HG02840 (cell line): ENCODE data around the gene ZBTB7A.

Source experiments
- ATAC-seq: cut with Tn5 transposase; IDR thresholded peaks from one replicate; pipeline ENCODE4 v1.9.1; 2021; ENCODE audit warnings: mild to moderate bottlenecking, moderate library complexity, moderate number of reproducible peaks; ENCODE audit not compliant: unreplicated experiment, low FRiP score

ZBTB7A gene

DNA sequence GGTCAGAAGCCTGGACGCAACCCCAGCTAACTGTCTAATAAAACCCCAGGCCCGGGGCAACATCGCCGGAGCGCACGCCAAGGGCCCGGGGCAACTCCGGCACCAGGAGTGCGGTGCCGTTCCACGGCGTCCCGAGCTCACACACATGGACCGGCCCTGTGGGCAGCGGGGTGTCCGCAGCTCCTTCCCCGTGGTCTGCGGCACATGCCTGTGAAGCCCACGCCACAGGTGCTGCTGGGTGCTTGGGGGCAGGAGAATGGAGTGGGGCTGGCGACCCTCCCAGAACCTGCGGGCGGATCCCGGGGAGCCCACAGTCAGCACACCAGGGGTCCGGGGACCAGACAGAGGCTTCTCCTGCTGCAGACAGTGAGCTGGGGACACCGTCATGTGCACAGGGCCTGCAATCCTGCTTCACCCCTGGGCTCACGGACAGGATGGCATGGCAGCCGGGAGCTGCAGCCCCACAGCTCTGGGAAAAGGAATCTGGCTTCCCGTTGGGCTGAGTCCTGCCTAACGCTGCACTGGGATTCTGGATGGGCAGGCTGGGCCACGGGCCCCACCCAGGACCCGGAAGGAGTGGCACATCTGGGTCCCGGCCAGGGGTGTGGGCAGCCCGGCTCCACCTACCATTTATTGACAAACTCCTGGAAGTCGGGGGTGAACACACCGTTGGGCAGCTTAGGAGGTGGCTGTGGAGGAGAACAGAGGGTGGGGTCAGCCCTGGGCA is 28.2 kb upstream of the ZBTB7A start:
- no peak for ATAC-seq

DNA sequence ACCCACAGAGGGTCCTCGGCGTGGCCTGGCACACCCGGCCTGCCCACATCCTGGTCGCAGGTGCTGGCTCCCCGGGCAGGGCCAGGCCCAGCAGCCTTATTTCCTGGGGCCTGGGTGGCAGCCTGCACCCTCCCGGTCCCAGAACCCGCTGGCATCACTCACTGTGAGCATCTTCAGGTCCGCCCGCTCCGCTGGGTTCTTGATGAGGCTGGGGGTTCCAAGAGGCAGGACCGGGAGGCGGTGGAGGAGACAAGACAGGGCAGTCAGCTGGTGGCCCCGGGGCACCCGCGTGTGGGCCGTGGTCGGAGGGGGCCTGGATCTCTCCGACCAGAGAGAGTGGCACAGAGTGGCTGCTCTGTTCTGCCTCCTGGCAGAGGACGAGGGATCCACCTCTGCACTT is 27.6 kb upstream of the ZBTB7A start:
- no peak for ATAC-seq

DNA sequence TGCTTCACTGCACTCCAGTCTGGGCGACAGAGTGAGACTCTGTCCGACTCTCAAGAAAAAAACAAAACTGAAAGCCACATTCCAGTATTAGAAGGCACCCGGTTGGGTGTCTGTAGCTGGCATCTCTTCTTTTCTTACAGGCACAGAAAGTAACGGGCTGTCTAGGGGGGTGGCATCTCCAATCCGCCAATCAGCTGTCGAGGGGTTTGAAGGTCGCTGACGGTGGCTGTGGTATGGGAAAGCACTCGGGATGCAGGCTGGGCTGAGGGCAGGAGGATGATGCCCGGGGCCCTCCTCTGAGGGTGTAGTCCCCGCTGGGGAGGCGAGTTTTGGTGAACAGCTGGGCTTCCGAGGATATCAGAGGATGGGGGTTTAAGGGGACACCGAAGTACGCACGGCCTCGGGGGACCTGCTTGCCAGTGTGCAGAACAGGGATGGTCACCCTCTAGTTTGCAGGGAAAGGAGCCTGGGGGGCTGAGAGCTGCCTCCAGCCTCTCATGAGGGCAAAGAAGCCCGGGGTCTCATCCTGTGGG is 27.0 kb upstream of the ZBTB7A start:
- ATAC-seq = no peak

DNA sequence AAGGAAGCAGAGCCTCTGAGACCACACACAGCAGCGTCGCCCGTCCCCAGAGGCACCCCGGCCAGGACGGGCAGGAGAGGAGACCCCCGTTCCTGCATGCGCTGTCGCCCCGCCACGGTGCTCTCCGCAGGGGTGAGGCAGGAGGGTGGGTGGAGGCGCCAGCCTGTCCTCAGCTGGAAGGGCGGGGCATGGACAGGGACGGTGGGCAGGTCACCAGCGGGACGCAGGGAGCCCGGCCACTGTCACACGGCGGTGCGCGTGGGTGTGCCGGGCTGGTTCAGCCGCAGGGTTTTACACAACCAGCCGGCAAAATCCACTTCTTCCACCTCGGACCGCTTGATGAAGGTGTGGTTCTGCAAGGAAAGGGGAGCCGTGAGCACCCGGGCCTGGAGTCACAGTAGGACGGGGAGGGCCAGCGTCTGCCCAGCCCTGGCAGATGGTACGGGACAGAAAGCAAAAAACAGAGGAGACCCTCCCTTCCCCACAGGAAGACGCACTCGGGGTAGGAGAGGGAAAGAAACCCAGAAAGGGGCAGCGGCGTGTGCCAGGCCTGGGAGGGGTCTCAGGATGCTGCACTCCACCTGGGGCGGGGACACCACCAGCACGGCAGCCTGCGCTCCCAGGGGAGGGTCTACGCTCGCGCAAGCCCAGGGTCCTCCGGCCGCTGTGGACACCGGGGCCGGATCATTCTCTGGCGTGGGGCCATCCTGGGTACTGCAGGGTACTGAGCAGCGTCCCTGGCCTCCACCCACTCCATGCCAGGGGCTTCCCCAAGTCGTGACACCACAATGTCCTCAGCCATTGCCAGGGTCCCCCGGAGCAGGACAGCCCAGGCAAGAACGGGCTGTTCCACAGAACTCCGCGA is 23.9 kb upstream of the ZBTB7A start:
- ATAC-seq = no peak

DNA sequence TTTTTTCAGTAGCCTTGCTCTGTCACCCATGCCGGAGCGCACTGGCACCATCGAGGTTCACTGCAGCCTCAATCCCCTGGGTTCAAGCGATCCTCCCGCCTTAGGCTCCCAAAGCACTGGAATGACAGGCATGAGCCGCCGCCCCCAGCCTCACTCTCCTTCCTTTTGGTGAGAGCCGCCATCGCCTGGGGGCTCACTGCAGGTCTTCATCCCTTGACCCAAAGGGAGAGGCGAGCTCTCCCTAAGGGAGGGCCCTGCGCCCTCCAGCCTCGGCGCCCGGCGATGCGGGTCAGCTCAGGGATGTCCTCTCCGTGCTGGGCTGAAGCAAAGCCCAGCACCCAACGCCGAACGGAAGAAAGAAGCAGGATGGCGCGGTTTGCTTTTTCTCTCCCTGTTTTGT is 23.2 kb upstream of the ZBTB7A start:
- no peak for ATAC-seq

DNA sequence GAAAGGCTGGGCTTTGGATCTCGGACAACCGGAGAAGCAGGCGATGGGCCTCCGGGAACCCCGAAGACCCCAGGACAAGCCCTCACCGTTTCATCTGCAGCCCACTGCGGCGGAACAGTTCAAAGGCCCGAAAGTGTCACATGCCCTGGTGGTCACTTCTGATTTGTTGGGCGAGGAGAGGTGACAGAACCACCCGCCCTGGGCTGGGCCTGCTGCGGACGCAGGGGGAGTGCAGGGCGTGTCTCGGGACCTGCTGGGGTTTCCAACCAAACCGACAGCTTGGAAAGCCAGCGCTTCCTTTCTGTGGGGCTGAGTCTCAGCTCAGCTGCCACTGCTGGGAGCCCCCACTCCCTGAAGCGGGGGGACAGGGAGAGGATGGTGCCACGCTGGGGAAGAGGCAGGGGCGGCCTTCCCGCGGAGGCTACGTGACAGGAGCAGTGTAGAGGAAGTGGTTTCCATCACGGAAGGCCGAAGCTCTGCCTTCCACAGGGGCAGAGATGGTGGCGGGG is 22.8 kb upstream of the ZBTB7A start:
- no peak for ATAC-seq

DNA sequence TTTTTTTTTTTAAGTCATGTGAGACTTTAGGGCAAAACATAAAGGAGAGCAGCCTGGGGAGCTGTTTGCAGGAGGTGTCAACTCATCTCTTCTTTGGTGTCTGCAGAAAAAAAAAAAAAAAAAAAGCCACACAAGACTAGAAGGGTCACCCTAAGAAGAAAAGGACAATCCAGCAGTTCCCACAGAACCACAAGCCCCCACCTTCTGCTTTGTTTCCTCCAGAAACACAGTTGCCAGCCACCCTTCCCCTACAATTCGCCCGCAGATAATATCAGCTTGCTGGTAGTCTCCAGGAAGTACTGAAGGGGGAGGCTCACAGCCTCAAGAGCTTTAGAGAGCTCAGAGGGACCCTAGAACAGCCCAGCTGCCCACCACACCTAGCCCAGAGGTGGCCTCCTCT is 22.3 kb upstream of the ZBTB7A start:
- ATAC-seq = no peak

DNA sequence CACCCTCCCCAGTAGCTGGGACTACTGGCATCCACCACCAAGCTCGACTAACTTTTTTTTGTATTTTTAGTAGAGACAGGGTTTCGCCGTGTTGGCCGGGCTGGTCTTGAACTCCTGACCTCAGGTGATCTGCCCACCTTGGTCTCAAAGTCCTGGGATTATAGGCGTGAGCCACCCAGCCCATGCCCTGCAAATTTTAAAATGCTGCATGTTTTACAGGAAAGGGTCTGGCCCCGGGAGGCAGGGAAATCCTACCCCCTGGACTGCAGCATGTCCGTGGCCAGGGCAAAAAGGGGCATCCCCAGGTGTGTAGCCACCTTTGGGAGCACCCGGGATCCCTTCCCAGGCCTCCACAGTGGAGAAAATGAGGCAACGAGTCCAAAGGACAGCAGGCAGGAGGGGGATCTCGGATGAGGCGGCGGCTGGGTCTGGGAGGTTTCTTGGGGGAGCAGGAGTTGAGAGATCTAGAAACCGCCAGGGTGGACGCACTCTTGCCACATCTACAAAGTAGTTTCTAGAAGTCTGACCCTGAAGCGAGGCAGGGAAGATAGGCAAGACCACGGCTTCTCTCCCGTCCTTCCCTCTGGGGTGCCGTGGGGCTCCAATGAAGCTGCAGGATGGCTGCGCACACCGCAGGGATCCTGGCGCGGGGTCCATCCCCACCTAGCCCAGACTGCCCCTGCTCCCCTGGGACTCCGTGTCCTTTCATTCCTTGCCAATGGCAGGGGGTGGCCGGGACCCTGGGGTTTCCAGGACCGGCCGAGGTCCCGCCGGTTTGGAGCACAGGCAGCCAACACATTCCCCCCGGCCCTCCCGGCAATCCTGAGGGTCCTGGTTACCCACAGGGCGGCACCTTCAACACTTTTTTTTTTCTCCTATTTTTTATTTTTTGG is 21.3 kb upstream of the ZBTB7A start:
- ATAC-seq = no peak

DNA sequence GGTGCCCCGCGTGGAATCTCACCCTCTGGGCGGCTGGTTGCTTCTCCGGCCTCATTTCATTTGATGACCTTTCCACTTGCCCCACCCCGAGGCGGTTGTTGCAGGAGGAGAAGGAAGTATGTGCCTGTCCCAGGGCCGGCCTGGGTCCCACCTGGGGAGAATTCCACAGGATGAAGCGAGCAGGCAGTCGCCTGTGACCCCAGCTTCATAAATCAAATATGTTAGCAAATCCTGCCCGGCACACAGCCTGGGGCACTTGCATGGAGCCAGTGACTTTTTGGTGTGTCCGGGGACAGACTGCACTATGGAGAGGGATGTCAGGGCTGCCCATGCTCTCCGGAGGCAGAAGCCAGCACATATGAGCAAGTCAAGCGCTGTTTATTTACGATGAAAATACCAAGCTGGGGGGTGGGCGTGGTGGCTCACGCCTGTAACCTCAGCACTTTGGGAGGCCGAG is 19.7 kb upstream of the ZBTB7A start:
- ATAC-seq = no peak

DNA sequence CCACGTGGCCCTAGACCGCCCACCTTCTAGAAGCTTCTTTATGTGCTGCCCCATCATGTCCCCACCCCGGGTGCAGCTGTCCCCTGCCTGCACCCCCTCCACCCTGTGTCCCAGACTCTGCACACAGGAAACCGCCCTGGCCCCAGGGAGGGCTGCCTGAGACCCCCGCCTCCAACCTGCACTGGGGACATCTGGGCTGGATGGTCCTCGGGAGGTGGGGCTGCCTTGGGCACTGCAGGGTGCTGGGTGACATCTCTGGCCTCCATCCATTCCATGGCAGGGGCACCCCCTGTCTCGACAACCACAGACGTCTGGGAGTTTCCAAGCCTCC is 17.8 kb upstream of the ZBTB7A start:
- ATAC-seq = no peak

DNA sequence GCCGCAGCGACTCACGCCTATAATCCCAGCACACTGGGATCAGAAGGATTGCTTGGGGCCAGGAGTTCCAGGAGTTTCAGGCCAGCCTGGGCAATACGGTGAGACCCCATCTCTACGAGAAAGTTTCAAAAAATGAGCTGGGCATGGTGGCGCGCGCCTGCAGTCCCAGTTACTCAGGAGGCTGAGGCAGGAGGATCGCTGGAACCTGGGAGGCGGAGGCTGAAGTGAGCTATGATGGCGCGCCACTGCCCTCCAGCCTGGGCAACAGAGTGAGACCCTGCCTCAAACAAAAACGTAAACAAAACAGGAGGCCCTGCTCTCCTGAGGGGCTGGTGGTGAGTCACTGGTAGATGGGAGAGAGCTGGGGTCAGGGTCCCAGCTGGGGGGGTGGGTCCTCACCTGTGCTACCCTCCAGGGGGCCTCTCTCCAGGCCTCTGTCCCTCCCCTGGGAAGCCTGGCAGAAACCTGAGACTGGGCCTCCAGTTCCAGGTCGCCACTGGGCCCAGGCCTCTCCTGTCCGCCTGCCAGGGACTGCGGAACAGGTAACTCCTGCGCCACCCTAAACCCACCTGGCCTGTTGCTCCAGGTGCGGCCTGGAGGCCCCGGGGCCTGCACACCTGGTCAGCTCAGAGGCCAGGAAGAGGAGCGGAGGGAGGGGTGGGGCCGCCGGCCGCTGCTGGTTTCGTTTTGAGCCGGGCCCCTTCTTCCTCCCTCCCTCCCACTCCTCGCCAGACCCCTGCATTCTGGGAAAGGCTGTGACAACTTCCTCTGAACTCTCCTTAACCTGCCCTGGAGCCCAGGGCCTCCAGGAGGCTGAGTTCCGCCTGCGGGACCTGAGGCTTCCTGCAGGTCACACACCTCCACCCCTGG is 17.2 kb upstream of the ZBTB7A start:
- no peak for ATAC-seq

DNA sequence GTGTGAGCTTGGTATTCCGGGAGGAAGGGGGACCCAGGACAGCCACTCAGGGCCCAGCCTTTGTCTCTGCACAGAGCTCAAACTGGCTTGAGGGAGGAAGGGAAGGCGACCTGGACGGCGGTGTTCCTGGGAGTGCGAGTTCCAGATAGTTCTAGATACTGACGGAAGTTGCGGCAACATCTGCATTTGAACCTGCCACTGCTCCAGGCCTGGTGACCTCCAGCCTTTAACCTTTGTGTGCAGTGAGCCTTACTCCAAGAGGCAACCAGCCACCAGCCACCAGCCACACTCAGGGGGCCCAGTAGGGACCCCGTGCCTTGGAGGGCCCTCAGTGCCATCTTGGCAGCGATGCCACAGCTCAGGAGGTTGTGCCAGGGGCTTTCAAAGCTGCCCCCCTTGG is 15.5 kb upstream of the ZBTB7A start:
- ATAC-seq = no peak

DNA sequence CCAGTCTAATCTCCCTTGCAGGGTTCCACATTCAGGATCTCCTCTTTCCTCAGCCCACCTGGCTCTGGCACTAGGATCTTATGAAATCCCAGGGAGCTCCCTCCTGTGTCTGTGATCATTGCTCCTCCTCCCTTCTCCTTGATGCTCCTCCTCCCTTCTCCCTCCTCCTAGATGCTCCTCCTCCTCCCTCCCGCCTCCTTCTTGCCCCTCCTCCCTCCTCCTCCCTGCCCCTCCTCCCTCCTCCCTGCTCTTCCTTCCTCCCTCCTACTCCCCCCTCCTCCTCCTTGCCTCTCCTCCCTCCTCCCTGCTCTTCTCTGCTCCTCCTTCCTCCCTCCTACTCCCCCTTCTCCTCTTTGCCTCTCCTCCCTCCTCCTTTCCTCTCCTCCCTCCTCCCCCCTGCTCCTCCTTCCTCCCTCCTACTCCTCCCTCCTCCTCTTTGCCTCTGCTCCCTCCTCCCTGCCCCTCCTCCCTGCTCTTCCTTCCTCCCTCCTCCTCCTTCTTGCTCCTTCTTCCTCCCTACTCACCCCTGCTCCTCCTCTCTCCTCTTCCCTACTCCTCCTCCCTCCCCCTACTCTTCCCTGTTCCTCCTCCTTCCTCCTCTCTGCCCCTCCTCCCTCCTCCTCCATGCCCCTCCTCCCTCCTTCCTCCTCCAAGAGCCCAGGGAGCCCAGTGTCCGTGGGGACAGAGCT is 14.9 kb upstream of the ZBTB7A start:
- ATAC-seq = no peak

DNA sequence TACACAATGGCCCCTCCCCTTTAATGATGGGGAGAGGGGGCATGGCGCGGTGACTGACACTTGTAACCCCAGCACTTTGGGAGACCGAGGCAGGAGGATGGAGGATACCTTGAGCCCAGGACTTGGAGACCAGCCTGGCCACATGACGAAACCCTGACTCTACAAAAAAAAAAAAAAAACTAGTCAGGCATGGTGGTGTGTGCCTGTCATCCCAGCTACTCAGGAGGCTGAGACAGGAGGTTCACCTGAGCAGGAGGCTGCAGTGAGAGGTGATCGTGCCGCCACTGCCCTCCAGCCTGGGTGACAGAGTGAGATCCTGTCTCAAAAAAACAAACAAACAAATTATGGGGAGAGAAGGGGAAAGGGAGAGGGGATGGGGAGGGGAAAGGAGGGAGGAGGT is 13.8 kb upstream of the ZBTB7A start:
- ATAC-seq = no peak

DNA sequence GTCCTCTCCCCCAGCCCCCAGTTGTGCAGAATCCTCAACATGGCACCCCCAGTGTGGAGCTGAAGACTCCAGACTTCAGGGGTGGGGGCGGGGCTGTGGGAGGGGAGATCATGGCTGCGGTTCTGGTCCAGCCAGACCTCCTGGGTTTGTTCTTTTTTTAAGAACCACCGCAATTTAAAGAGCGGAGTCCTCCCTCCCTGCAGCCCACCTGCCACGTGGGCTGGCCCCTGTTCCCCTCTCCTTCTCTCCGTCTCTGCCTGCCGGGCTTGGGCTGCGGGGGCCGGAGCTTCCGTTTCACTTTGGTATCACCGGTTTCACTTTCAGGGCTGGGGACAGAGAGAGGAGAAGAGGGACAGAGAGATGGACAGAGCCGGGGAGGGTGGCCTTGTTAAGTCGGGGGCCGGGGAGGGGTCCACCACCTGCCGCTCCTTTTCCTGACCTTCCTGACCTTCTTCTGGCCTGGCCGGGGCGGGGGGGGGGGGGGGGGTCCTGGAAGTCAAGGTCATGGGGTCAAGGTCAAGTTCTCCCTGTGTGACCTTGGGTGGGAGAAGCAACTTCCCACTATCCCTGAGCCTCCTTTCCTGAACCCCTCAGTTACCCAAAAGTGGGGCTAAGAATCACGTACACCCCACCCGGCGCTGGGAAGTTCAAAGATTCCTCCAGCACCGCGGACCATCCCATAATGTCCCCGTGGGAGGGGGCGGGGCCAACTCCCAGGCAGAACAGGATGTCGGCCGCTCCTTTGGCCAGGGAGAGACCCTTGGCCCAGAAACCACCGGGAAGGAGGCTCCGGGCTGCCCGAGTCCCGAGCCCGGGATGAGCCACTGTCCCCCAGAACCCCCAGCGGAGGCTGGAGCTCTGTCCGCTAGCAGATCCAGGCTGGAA is 11.3 kb upstream of the ZBTB7A start:
- no peak for ATAC-seq

DNA sequence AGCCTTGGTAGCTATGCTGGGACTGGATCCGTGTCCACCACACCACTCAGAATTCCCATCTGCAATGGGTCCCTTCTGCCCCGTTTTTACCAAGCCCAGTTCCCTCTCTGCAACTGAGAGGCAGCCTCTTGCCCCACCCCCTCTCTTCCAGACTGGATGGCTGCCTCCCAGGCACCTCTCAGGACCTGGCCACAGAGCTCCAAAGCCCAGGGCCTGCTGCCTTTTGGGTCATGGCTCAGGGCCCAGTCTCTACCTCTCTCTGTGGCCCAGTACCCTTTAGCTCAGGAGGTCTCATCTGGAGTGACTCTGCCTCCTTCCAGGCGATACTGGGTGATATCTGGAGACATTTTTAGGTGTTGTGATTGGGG is 10.3 kb upstream of the ZBTB7A start:
- no peak for ATAC-seq

DNA sequence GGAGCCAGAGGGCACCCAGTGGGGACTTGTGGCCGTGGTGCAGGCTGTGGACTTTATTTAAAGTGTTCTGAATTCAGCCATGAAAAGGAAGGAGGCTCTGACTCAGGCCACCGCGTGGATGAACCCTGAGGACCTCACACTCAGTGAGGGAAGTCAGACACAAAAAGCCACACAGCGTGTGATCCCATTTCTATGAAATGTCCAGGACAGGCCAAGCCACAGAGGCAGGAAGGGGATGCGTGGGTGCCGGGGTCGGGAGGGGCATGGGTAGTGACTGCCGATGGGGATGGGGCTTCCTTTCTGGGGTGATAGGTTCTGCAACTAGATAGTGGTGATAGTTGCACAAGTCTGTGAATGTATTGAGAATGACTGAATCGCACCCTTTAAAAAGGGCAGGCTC is 8.7 kb upstream of the ZBTB7A start:
- no peak for ATAC-seq

DNA sequence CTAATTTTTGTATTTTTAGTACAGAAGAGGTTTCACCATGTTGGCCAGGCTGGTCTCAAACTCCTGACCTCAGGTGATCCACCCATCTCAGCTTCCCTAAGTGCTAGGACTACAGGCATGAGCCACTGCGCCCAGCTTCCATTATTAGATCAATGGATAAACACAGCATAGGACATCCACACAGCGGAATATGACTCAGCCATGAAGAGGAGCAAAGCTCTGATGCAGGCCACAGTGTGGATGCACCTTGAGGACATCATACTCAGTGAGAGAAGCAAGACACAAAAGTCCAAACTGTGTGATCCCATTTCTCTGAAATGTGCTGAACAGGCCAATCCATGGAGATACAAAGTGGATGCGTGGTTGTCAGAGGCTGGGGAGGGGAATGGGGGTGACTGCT is 4.9 kb upstream of the ZBTB7A start:
- ATAC-seq = no peak
